Mucosa of descending colon (tissue), 3 donors: ENCODE data around the gene SLC16A12. TPM values are rescaled to one million over a fixed set of nuclear protein-coding genes. Genes with fewer than 3 reads are reported as not detected.

Experiments
- ATAC-seq: fragments of 200-7000 bp; cut with Tn5 transposase; one replicate; pipeline ENCODE4 v1.9.1; 2020; ENCODE audit warnings: mild to moderate bottlenecking, moderate library complexity
- DNase-seq, 3 donors: peaks; one replicate each; pipeline ENCODE4 v3.0.0-alpha.2; 2020
- H3K36me3 ChIP-seq: fragments of 200-600 bp; one replicate; pipeline ENCODE4 v1.8.0; 2021; ENCODE audit warnings: low read depth, mild to moderate bottlenecking
- H3K4me1 ChIP-seq: fragments of 200-600 bp; one replicate; pipeline ENCODE4 v1.8.0; 2021; ENCODE audit warnings: low read depth, mild to moderate bottlenecking
- H3K4me3 ChIP-seq: fragments of 200-600 bp; one replicate; pipeline ENCODE4 v1.8.0; 2021; ENCODE audit warnings: mild to moderate bottlenecking
- H3K9me3 ChIP-seq: fragments of 200-600 bp; one replicate; pipeline ENCODE4 v1.8.0; 2021; ENCODE audit warnings: mild to moderate bottlenecking
- CTCF ChIP-seq: fragments of 200-600 bp; IDR thresholded peaks from one replicate; pipeline ENCODE4 v1.8.0; 2022; ENCODE audit warnings: antibody characterized with exemption, mild to moderate bottlenecking
- intact Hi-C, 2 donors: fragments of 100-400 bp; cut with DNase I in 1 of 2; cut with micrococcal nuclease in 1 of 2; formaldehyde crosslinking; loops; one replicate each; pipeline versions ENCODE4 v1.11.0 to v1.11.1; 2022; cut with DNase I, micrococcal nuclease
- total RNA-seq, 3 donors: library from RNA; stranded (reverse); fragmentation: NEBNext Ultra II Directional in 2 of 3; extraction: Animal tissue kit (Norgen Biotek cat#: 25700) in 2 of 3; gene quantifications; one replicate each; pipeline versions ENCODE4 v1.2.1 to v1.2.4, GENCODE V29; 2021 to 2023
- donor health status: DM: no; HTN: no; CAD: no; lungs with moderate emphysema.
- donor health status: DM: no; HTN: no; CAD: no.
- donor health status: DM: no; HTN: yes; CAD: no.

Gene SLC16A12
- total RNA-seq, 3 donors from 2014 or later: 0.12 to 0.47 (median 0.23) TPM

- Histone ChIP-seq H3K36me3 (no peaks in the 10 kb centered on the region), H3K4me1 (peaks cover 4% of the 10 kb centered on the region), H3K4me3 (no peak overlapping the region), H3K9me3 (no peaks in the 10 kb centered on the region)
- TF ChIP-seq CTCF: no peak
- intact Hi-C loops: no loop called here
- DNase-seq (no peak), ATAC-seq (no peak)
These were observed 53.7 kb downstream of the SLC16A12 start for GRCh38 chr10:89481662-89482061.

DNA sequence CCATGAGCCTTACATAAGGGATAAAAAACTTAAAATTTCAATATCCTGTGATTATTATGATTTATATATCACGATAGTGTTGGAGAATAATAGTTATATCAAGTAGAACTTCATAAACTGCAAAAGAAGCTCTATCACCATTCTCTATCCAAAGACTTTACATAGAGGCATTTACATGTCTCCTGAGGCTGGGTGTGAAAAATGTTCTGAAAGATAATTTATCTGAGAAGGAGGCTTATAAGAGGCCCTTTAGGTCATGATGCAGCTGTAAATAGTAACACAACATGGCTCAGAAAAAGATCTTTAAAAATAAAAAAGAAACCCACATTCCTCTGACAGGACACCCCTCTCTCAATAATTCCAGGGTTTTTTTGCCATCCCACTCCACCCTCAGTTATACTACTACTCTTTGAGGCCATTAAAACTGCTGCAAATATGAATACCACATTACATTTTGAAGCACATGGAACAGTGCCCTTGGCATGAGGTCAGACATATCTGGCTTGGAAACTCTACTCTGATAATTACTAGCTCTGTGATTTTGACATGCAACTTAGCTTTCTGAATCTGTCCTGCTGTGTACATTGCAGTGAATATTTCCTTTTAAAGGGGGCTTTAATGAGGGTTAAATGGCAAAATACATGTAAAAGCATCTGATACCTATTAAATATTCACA, 55.5 kb downstream of the SLC16A12 start:
- DNase-seq: no peak
- H3K4me1 ChIP-seq: peaks cover 4% of the 10 kb centered on the region
- ATAC-seq: no peak
- no peak for TF ChIP-seq CTCF
- no peak overlapping the region for H3K4me3 ChIP-seq
- no peaks in the 10 kb centered on the region for H3K36me3 ChIP-seq
- H3K9me3 ChIP-seq: no peaks in the 10 kb centered on the region
- intact Hi-C loops: no loop called here

DNA sequence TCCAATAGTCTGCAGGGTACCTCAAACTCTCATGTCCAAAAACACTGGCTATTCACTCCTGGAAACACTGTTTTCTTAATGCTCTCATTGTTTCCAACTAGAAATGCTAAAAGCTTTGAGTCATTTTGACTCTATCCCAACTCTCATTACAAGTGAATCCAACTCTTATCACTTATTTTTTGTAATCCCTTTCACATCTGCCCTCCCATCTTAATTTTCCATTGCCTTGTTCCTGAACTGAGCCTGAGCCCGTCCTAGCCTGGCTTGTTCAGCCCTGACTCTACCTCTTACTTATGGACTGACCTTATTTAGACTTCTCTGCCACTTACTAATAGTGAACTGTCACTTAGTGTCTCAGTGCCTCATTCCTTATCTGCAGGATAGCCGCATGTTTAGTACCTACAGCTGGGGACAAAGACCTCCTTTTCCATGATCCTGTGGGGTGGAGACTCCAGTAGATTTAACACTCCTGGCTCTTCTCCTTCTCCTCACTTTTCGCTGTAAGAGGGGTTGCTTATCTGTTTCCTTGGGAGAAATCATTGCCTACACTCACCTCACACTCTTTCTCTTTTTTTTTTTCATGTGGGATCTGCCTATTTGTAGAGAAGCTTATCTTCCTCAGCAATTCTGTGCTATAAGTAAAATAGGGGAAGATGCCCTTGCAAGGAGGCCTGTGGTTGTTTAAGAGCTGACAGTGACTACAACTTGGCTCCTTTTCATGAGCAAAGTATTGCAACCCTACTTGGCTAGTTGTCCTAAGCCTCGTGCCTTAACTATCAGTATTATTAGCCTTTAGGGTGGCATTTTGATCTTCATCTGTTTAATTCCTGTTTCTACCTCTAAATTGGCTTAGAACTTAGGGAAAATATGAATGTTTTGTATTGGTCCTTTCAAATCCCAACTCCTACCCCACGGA, 56.4 kb downstream of the SLC16A12 start:
- Histone ChIP-seq H3K4me1 (peaks cover 4% of the 10 kb centered on the region), H3K9me3 (no peaks in the 10 kb centered on the region), H3K36me3 (no peaks in the 10 kb centered on the region), H3K4me3 (no peak overlapping the region)
- DNase-seq: no peak
- no peak for TF ChIP-seq CTCF
- no peak for ATAC-seq
- intact Hi-C loops: no loop called here

- no peak for ATAC-seq
- intact Hi-C loops: no loop called here
- no peak for TF ChIP-seq CTCF
These were observed 57.2 kb downstream of the SLC16A12 start for GRCh38 chr10:89478085-89478738.

GRCh38 chr10:89476150-89476549, 59.2 kb downstream of the SLC16A12 start:
- peaks cover 1% of the 10 kb centered on the region for H3K4me1 ChIP-seq
- no peaks in the 10 kb centered on the region for H3K9me3 ChIP-seq
- no peak for DNase-seq
- intact Hi-C loops: no loop called here
- TF ChIP-seq CTCF: no peak
- ATAC-seq: no peak
- no peak overlapping the region for H3K4me3 ChIP-seq
- no peaks in the 10 kb centered on the region for H3K36me3 ChIP-seq

More at GRCh38 chr10:89478085-89478738, 57.2 kb downstream of the SLC16A12 start:
- Histone ChIP-seq H3K36me3 (no peaks in the 10 kb centered on the region), H3K4me3 (no peak overlapping the region), H3K9me3 (no peaks in the 10 kb centered on the region), H3K4me1 (peaks cover 4% of the 10 kb centered on the region)
- no peak for DNase-seq
